MM.1S (cell line): ENCODE measurements around the gene NRP2.

Experiments used
- EZH2phosphoT487 ChIP-seq: fragments of 300-600 bp; sonication (generic); IDR thresholded peaks from 2 replicates; pipeline ENCODE4 v1.6.1; 2018; ENCODE audit warnings: antibody characterized with exemption, low read length
- TF ChIP-seq, protein P1 (sequence below): fragments of 300-600 bp; sonication (generic); IDR thresholded peaks from 2 replicates; pipeline ENCODE4 v1.5.1; 2016; ENCODE audit warnings: antibody characterized with exemption, low read length, mixed read lengths

DNA sequence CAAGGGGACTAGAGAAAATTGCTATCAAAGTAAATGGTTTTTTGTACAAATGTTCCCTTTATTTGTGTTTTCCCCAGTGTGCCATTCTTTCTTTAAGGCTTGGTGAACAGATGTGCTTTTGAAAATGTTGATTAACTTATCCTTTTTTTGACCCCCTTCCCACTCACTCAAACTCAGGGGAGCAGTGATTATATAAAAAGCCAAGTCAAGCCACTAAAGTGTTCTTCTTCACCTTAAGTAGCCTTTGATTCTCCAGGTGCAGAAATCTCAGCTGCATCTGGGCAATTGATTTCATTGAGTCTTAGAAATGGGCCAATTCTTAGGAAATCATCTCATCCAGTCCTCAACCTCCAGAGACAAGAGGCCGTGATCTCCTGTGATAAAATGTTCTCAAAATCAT lies 107.6 kb downstream of the NRP2 start:
- TF ChIP-seq, protein P1, sequence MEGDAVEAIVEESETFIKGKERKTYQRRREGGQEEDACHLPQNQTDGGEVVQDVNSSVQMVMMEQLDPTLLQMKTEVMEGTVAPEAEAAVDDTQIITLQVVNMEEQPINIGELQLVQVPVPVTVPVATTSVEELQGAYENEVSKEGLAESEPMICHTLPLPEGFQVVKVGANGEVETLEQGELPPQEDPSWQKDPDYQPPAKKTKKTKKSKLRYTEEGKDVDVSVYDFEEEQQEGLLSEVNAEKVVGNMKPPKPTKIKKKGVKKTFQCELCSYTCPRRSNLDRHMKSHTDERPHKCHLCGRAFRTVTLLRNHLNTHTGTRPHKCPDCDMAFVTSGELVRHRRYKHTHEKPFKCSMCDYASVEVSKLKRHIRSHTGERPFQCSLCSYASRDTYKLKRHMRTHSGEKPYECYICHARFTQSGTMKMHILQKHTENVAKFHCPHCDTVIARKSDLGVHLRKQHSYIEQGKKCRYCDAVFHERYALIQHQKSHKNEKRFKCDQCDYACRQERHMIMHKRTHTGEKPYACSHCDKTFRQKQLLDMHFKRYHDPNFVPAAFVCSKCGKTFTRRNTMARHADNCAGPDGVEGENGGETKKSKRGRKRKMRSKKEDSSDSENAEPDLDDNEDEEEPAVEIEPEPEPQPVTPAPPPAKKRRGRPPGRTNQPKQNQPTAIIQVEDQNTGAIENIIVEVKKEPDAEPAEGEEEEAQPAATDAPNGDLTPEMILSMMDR, result no peak
- TF ChIP-seq EZH2phosphoT487, result no peak
